Esophagus muscularis mucosa (tissue), 4 donors: ENCODE results near the gene ARL4A. TPM values are rescaled to one million over a fixed set of nuclear protein-coding genes. Genes with fewer than 3 reads are reported as not detected.
"Not testable (repeated sequence)": the region's sequence is repeated elsewhere in the genome, so short reads cannot be mapped to it uniquely, and the experiment has no call there.

ENCODE experiments used
- DNase-seq: peaks from one replicate; pipeline ENCODE4 v3.0.0-alpha.2; 2017; ENCODE audit errors: extremely low spot score
- H3K27ac ChIP-seq, 4 donors: fragments of 200-600 bp; sonication (generic); replicated peaks in 1 of 4; 1 replicate in 3 of 4; 2 replicates in 1 of 4; pipeline ENCODE4 v1.5.1; 2016 to 2019; ENCODE audit warnings: mild to moderate bottlenecking in 1 of 4
- H3K27me3 ChIP-seq, 4 donors: fragments of 200-600 bp; sonication (generic); one replicate each; pipeline versions ENCODE4 v1.5.1 to v1.6.0; 2016 to 2019
- H3K36me3 ChIP-seq, 4 donors: fragments of 200-600 bp; sonication (generic); one replicate each; pipeline ENCODE4 v1.5.1; 2016 to 2019
- H3K4me1 ChIP-seq, 4 donors: fragments of 200-600 bp; sonication (generic); one replicate each; pipeline ENCODE4 v1.5.1; 2016 to 2019
- H3K4me3 ChIP-seq, 4 donors: fragments of 200-600 bp; sonication (generic); 1 replicate in 2 of 4; 2 replicates in 2 of 4; pipeline ENCODE4 v1.5.1; 2016 to 2019; ENCODE audit warnings: mild to moderate bottlenecking in 4 of 4, moderate library complexity in 1 of 4
- H3K9me3 ChIP-seq, 4 donors: fragments of 200-600 bp; sonication (generic); 1 replicate in 3 of 4; 2 replicates in 1 of 4; pipeline ENCODE4 v1.5.1; 2016 to 2019
- CTCF ChIP-seq, 3 experiments: fragments of 200-600 bp in 2 of 3; fragments of 450-650 bp in 1 of 3; sonication (generic) in 2 of 3; IDR thresholded peaks; one replicate each; pipeline ENCODE4 v1.5.1; 2017 to 2019; ENCODE audit warnings: antibody characterized with exemption in 3 of 3, mild to moderate bottlenecking in 2 of 3, moderate library complexity in 1 of 3
- EP300 ChIP-seq: sonication (generic); formaldehyde crosslinking; IDR thresholded peaks from one replicate; pipeline ENCODE4 v1.6.1; 2017; ENCODE audit warnings: antibody characterized with exemption
- POLR2A ChIP-seq: fragments of 450-650 bp; IDR thresholded peaks from one replicate; pipeline ENCODE4 v1.6.1; 2017; ENCODE audit warnings: antibody characterized with exemption, moderate library complexity, mild to moderate bottlenecking, low read depth
- POLR2AphosphoS5 ChIP-seq, 2 donors: sonication (generic); formaldehyde crosslinking; IDR thresholded peaks; one replicate each; pipeline ENCODE4 v1.6.1; 2017; ENCODE audit warnings: antibody characterized with exemption in 2 of 2
- WGBS: methylation state at CpG from one replicate; pipeline ENCODE4 v1.1.5; 2018; 5-methylcytosine and 5-hydroxymethylcytosine counted together
- intact Hi-C: fragments of 100-400 bp; cut with DNase I; formaldehyde crosslinking; loops from one replicate; pipeline ENCODE4 v1.15.1; 2023
- total RNA-seq, 4 donors: library from RNA; depleted of rRNA; stranded (reverse); fragments of >200 nt; gene quantifications; one replicate each; pipeline versions ENCODE4 v1.1.0 to v1.2.1, GENCODE V29; 2016

Gene ARL4A
- total RNA-seq, 4 donors from 2014 or later: 34.9 to 62.3 (median 52.4) TPM

- intact Hi-C loops: loop anchor here (2.0 to 5.0 kb wide), 2 partner anchors 48 to 576 kb away; no protein-coding TSS in a partner anchor
- Histone ChIP-seq H3K4me3 (peak overlapping the region; percentile 88 to 97 (median 93)), H3K4me1 (peaks cover 0 to 38% (median 33%) of the 10 kb centered on the region in 4 donors), H3K27ac (peak overlapping the region; percentile 90 to 96 (median 94)), H3K9me3 (no peaks in the 10 kb centered on the region), H3K36me3 (no peaks in the 10 kb centered on the region), H3K27me3 (no peaks in the 10 kb centered on the region)
- DNase-seq: peak; percentile 96
- TF ChIP-seq CTCF (IDR thresholded peaks at IDR 0.05) (peak; percentile 87 to 96 (median 90)), POLR2AphosphoS5 (IDR thresholded peaks at IDR 0.05) (peak; percentile 70 to 87), POLR2A (no peak), EP300 (peak; percentile 65)
- 26% methylated on average over 12 of the region's 54 CpGs for WGBS
Measured at GRCh38 chr7:12686234-12686890, 1.1 kb upstream of the ARL4A start.

GRCh38 chr7:12687718-12688171 lies 312 bp downstream of the ARL4A start:
- H3K27me3 ChIP-seq: no peaks in the 10 kb centered on the region
- TF ChIP-seq POLR2A: no peak
- no peak for TF ChIP-seq POLR2AphosphoS5 (IDR thresholded peaks at IDR 0.05)
- no peak for TF ChIP-seq EP300
- TF ChIP-seq CTCF (IDR thresholded peaks at IDR 0.05): no peak
- peak overlapping the region; percentile 88 to 97 (median 93) for H3K4me3 ChIP-seq
- H3K9me3 ChIP-seq: no peaks in the 10 kb centered on the region
- peak overlapping the region; percentile 90 to 96 (median 94) for H3K27ac ChIP-seq
- no peak for DNase-seq
- H3K36me3 ChIP-seq: no peaks in the 10 kb centered on the region
- peaks cover 0 to 48% (median 33%) of the 10 kb centered on the region in 4 donors for H3K4me1 ChIP-seq
- WGBS: 13% methylated on average over 12 of the region's 12 CpGs
- intact Hi-C loops: loop anchor here (2.0 to 5.0 kb wide), 2 partner anchors 49 to 575 kb away; no protein-coding TSS in a partner anchor

- DNase-seq: not testable (repeated sequence)
Measured at GRCh38 chr7:12688485-12689170, 1.2 kb downstream of the ARL4A start.

DNA sequence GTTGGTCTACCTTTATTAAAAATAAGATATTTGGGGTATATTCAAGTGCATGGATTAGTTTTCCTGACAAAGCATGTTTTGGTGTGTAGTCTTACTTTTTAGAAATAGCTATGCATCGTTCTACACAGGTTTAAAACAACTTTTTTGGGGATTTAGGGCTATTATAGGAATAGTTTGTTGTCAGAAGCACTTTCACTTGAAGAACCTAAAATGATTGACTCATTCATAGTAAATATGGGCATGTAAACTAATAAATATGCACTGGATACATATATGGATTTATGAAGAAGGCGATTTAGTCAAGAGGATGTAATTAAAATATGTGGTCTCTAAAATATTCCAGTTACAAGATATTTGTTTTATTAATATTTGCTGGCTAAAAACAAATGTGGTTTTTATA lies 2.0 kb downstream of the ARL4A start:
- H3K27me3 ChIP-seq: no peaks in the 10 kb centered on the region
- WGBS: 70% methylated on average over 2 of the region's 2 CpGs
- H3K9me3 ChIP-seq: no peaks in the 10 kb centered on the region
- DNase-seq: no peak
- no peak overlapping the region for H3K27ac ChIP-seq
- peak overlapping the region; percentile 88 to 97 (median 93) for H3K4me3 ChIP-seq
- H3K4me1 ChIP-seq: peaks cover 0 to 48% (median 27%) of the 10 kb centered on the region in 4 donors
- no peak for TF ChIP-seq EP300
- TF ChIP-seq POLR2AphosphoS5 (IDR thresholded peaks at IDR 0.05): no peak
- TF ChIP-seq CTCF (IDR thresholded peaks at IDR 0.05): no peak
- no peak for TF ChIP-seq POLR2A
- H3K36me3 ChIP-seq: no peaks in the 10 kb centered on the region
- intact Hi-C loops: loop anchor here (5.0 kb wide), 1 partner anchor 573 kb away; no protein-coding TSS in a partner anchor

More at GRCh38 chr7:12688485-12689170, 1.2 kb downstream of the ARL4A start:
- Histone ChIP-seq H3K27ac (peak overlapping the region in 1 of 4 donors; percentile 96), H3K4me3 (peak overlapping the region; percentile 88 to 97 (median 93)), H3K4me1 (peaks cover 0 to 48% (median 31%) of the 10 kb centered on the region in 4 donors)
- not testable (repeated sequence) for H3K36me3 ChIP-seq, H3K27me3 ChIP-seq, H3K9me3 ChIP-seq
- WGBS: 67% methylated on average over 3 of the region's 3 CpGs
- intact Hi-C loops: loop anchor here (5.0 kb wide), 1 partner anchor 574 kb away; no protein-coding TSS in a partner anchor
